Fibroblast of pulmonary artery (primary cell): Measurements from ENCODE around the gene WDR91.

Experiments used
- DNase-seq: peaks from one replicate; pipeline ENCODE4 v3.0.0-alpha.2; 2010; ENCODE audit warnings: low read depth
- H3K4me3 ChIP-seq: replicated peaks from 2 replicates; pipeline ENCODE4 v1.5.1; 2011; ENCODE audit warnings: low read depth, mild to moderate bottlenecking, control low read depth, low read length, moderate library complexity
- TF ChIP-seq, protein P1 (sequence below): IDR thresholded peaks from 2 replicates; pipeline ENCODE4 v1.5.1; 2011; ENCODE audit warnings: mild to moderate bottlenecking, control low read depth, low read length, inconsistent platforms; ENCODE audit errors: missing control alignments

The WDR91 gene

DNA sequence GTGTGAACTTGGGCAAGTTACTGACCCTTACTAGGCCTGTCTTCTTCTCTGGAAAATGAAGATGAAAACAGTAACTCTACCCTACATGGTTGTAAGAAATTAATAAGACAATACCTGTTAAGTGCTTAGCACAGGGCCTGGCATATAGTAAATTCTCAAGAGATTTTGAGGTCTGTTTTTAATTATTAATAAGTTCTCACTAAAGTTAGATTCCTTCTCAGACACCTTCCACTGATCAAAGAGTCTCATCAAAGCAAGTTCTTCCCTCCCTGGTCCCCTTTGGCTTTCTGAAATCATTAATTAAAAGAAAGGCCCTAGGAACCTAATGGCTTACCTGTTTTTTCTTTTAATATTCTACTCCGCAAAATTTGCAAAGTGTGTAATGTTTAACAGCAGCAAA is 58.9 kb downstream of the WDR91 start:
- no peak for DNase-seq
- TF ChIP-seq, protein P1, sequence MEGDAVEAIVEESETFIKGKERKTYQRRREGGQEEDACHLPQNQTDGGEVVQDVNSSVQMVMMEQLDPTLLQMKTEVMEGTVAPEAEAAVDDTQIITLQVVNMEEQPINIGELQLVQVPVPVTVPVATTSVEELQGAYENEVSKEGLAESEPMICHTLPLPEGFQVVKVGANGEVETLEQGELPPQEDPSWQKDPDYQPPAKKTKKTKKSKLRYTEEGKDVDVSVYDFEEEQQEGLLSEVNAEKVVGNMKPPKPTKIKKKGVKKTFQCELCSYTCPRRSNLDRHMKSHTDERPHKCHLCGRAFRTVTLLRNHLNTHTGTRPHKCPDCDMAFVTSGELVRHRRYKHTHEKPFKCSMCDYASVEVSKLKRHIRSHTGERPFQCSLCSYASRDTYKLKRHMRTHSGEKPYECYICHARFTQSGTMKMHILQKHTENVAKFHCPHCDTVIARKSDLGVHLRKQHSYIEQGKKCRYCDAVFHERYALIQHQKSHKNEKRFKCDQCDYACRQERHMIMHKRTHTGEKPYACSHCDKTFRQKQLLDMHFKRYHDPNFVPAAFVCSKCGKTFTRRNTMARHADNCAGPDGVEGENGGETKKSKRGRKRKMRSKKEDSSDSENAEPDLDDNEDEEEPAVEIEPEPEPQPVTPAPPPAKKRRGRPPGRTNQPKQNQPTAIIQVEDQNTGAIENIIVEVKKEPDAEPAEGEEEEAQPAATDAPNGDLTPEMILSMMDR, result no peak

DNA sequence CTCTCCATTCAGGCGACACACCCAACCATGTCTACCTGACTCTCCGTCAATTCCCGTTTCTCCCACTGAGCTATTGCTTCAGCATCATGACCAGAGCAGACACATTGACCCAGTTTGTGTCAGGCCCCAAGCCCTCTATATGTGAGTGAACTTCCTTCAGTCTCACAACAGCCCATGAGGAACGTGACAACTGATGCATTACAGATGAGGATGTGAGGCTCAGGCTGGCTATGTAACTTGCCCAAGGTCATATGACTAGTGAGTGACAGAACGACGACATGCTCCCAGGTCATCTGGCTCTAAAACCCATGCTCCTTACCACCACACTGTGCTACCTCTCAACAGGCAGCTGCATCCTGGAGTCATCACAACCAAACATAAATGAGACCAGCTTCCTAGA is 59.8 kb downstream of the WDR91 start:
- no peak for DNase-seq
- TF ChIP-seq, protein P1, result no peak
- no peak overlapping the region for H3K4me3 ChIP-seq

More for the DNA sequence above, 58.9 kb downstream of the WDR91 start:
- no peak overlapping the region for H3K4me3 ChIP-seq

DNA sequence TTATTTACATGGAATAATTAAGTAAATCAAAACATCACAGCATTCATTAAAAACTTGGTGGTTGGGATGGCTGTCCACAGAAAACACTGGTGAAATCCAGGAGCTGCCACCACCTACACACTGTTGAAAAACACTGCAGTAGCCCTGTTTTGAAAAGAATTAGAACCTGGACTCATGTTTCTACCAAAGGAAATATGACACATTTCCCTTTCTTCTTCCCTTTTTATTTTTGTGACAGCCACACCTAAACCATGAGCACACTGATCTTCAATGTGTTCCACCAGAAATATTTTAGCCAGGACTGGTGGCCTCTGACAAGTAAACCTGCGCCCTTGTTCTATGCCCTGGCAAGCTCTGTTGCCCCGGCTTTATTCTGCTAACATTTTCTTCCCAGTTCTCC is 60.2 kb downstream of the WDR91 start:
- TF ChIP-seq, protein P1, result no peak
- no peak for DNase-seq
- no peak overlapping the region for H3K4me3 ChIP-seq

DNA sequence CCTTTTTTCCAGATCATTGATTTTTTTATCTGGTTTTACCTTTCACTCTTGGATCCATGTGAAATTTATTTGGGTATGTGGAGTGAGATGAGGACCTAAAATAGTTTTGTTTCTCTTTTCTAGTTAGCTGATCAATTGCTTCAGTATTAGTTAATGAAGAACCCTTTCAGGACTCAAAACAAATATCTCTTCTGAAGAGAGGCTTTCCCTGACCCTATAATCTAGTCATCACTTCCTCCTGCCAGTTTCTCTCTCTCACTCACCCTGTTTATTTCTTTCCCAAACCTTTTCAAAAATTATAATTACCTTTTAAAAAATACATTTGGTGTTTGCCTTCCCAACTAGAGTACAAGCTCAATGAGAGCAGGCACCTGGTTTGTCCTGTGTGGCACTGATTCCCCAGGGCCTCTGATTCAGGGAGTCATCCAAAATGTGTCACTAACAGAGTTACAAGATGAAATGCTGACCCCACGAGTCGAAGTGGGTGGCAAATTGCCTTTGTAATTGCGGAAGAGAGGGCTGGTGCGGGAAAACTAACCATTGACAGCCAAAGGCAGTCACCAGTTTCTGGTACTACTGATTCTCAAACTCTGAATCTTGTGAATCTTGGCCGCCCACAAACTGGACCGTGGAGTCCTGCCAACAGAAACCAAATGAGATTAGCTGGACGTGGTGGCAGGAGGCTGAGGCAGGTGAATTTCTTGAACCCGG is 61.1 kb downstream of the WDR91 start:
- DNase-seq, result no peak
- TF ChIP-seq, protein P1, result no peak
- H3K4me3 ChIP-seq, result no peak overlapping the region

DNA sequence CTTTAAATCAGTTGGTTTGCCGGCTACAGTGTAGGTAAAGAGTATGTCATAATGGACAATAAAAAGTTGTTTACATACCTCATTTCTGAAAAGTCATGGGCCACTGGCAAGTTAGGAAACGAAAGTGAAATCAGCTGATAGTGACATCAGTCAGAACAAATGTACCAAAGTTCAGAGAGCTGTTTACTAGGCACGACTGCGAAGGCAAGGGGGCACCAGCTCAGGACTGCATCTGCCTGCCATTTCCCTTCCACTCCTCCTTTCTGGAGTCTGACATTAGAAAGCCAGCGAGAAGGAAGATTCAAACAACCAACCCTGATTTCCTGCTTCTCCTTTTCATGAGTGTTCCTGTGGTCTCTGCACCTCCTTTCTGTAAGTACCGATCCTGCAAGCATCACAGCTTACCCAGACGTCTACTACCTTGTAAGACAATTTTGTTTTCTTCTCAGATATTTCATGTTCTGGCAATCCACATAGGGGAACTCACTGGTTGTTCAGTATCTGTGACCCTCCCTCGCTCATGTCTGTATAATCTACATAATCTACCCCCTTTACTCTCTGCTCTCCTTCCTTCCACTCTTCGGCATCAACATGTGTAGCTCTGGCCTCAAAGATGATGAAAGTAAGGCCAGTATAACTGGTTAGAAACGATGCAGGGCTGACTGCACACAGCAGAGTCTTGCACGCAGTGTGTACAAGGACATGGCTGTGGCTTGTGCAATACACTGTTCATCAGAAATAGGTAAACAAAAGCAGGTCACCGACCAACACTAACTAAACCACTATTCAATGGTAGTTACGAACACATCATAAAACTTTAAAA is 63.2 kb downstream of the WDR91 start, which contains the start of gene TMEM140:
TSS of gene TMEM140 (plus strand) at position 174 of the 823 bp plus-strand sequence. CDS start 16,370 bp downstream, outside the sequence.
- TF ChIP-seq, protein P1, result no peak
- peak; percentile 62 for DNase-seq
- peak within 1 kb of the TSS; percentile 16 for H3K4me3 ChIP-seq

DNA sequence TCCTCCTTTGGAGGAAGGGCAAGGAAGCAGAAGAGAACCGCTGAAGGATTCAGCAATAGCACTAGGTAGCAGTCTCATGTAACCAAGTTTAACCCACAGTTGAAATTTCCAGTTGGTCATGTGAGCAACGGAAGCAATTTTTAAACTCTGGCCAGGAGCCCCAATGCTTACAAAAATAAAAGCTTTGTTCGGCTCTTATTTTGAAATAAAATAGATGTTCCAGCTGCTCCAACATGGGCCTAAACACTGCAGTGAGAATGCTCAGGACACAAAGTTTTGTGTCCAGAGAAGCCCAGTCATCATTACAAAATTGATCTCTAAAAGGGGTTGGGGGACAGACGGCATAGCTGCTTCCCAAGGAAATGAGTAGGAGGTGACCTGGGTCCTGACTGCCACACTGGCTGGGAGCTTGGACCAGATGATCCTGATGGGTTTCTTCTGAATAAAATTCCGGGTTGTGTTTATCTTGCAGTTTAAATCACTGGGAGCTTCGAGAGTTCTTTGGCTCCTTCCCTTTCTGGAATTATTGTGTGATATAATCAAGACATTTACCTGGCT is 63.9 kb downstream of the WDR91 start:
- H3K4me3 ChIP-seq, result peak overlapping the region; percentile 16
- peak; percentile 34 for DNase-seq
- TF ChIP-seq, protein P1, result no peak
